SK-N-SH (cell line): ENCODE measurements around the gene SIRT2. TPM values are rescaled to one million over a fixed set of nuclear protein-coding genes. Genes with fewer than 3 reads are reported as not detected.
"Not testable (repeated sequence)": the region's sequence is repeated elsewhere in the genome, so short reads cannot be mapped to it uniquely, and the experiment has no call there.

Experiments
- CTCF ChIA-PET: fragments of 300-600, 350-600 bp; formaldehyde crosslinking; extraction: SDS; loops from one replicate; lab custom pipeline; 2021; lab: Yijun Ruan, JAX
- POLR2A ChIA-PET: fragments of 350-600 bp; sonication (Branson Sonifier 250); formaldehyde crosslinking; extraction: SDS; loops from one replicate; lab custom pipeline; 2020; ENCODE audit warnings: antibody characterized with exemption, inconsistent platforms; lab: Yijun Ruan, JAX
- DNase-seq: peaks from one replicate; pipeline ENCODE4 v3.0.0; 2012
- H2AFZ ChIP-seq: fragments of 200-600 bp; sonication (generic); 2 replicates; pipeline ENCODE4 v1.8.1; 2016; ENCODE audit warnings: antibody characterized with exemption, mild to moderate bottlenecking, low read depth
- H3F3A ChIP-seq: fragments of 200-600 bp; sonication (generic); replicated peaks from 2 replicates; pipeline ENCODE3; 2016; ENCODE audit warnings: antibody characterized with exemption, mild to moderate bottlenecking; ENCODE audit not compliant: insufficient read depth
- H3K27ac ChIP-seq, 2 experiments: fragments of 200-500 bp in 1 of 2; fragments of 200-600 bp in 1 of 2; sonication (Bioruptor generic) in 1 of 2; sonication (generic), shearing (Covaris generic) in 1 of 2; 2 replicates each; pipeline versions ENCODE4 v1.5.1 to v1.6.1; 2014 to 2016; ENCODE audit warnings: low read depth in 2 of 2, inconsistent platforms in 1 of 2, low read length in 1 of 2, mild to moderate bottlenecking in 1 of 2, mixed read lengths in 1 of 2
- H3K27me3 ChIP-seq: fragments of 200-600 bp; sonication (generic), shearing (Covaris generic); 2 replicates; pipeline ENCODE4 v1.6.1; 2016; ENCODE audit warnings: mixed run types; ENCODE audit not compliant: insufficient read depth
- H3K36me3 ChIP-seq, 2 experiments: fragments of 200-500 bp in 1 of 2; fragments of 200-600 bp in 1 of 2; sonication (Bioruptor generic) in 1 of 2; sonication (generic) in 1 of 2; replicated peaks in 1 of 2; 2 replicates each; pipeline versions ENCODE3 to v1.5.1; 2014 to 2016; ENCODE audit warnings: low read length in 1 of 2, mild to moderate bottlenecking in 1 of 2; ENCODE audit not compliant: insufficient read depth in 2 of 2, control insufficient read depth in 1 of 2
- H3K4me1 ChIP-seq, 2 experiments: fragments of 200-500 bp in 1 of 2; fragments of 200-600 bp in 1 of 2; sonication (Bioruptor generic) in 1 of 2; sonication (generic), shearing (Covaris generic) in 1 of 2; 2 replicates each; pipeline versions ENCODE4 v1.5.1 to v1.6.1; 2014 to 2016; ENCODE audit warnings: low read depth in 1 of 2, low read length in 1 of 2, mixed run types in 1 of 2; ENCODE audit not compliant: insufficient read depth in 2 of 2, control insufficient read depth in 1 of 2
- H3K4me2 ChIP-seq: fragments of 200-600 bp; sonication (generic), shearing (Covaris generic); 2 replicates; pipeline ENCODE4 v1.6.1; 2017; ENCODE audit warnings: mixed run types
- H3K4me3 ChIP-seq, 2 experiments: fragments of 200-500 bp in 1 of 2; fragments of 200-600 bp in 1 of 2; sonication (Bioruptor generic) in 1 of 2; sonication (generic), shearing (Covaris generic) in 1 of 2; 2 replicates each; pipeline versions ENCODE4 v1.5.1 to v1.8.1; 2014 to 2016; ENCODE audit warnings: low read depth in 2 of 2, inconsistent platforms in 1 of 2, low read length in 1 of 2, mild to moderate bottlenecking in 1 of 2, mixed read lengths in 1 of 2, moderate library complexity in 1 of 2
- H3K79me2 ChIP-seq: fragments of 200-600 bp; sonication (generic); 2 replicates; pipeline ENCODE4 v1.8.1; 2017; ENCODE audit warnings: mild to moderate bottlenecking; ENCODE audit not compliant: insufficient read depth
- H3K9ac ChIP-seq: fragments of 200-600 bp; sonication (generic); 2 replicates; pipeline ENCODE4 v1.6.1; 2017; ENCODE audit warnings: mixed run types
- H3K9me2 ChIP-seq: fragments of 200-600 bp; sonication (generic); 2 replicates; pipeline ENCODE4 v1.6.1; 2017; ENCODE audit warnings: mixed run types
- H3K9me3 ChIP-seq: fragments of 200-600 bp; sonication (generic); 2 replicates; pipeline ENCODE4 v1.6.1; 2017; ENCODE audit warnings: mixed run types, mild to moderate bottlenecking, moderate library complexity
- H4K20me1 ChIP-seq: fragments of 200-600 bp; sonication (generic); 2 replicates; pipeline ENCODE4 v1.6.1; 2017; ENCODE audit warnings: mild to moderate bottlenecking, mixed run types; ENCODE audit not compliant: insufficient read depth
- CHD2 ChIP-seq: fragments of 150-350 bp; IDR thresholded peaks from 2 replicates; pipeline ENCODE4 v1.6.1; 2018; ENCODE audit warnings: low read length; ENCODE audit not compliant: partially characterized antibody
- ELF1 ChIP-seq: IDR thresholded peaks from 2 replicates; pipeline ENCODE4 v1.4.0; 2012
- FOSL2 ChIP-seq: IDR thresholded peaks from 2 replicates; pipeline ENCODE4 v1.4.0; 2012; ENCODE audit warnings: low read depth, mild to moderate bottlenecking, moderate library complexity, borderline replicate concordance
- FOXM1 ChIP-seq: IDR thresholded peaks from 2 replicates; pipeline ENCODE4 v1.4.0; 2012; ENCODE audit warnings: low read depth, mild to moderate bottlenecking
- GABPA ChIP-seq: IDR thresholded peaks from 2 replicates; pipeline ENCODE4 v1.4.0; 2012; ENCODE audit warnings: low read depth, mild to moderate bottlenecking
- GATA2 ChIP-seq: sonication (generic); formaldehyde crosslinking; IDR thresholded peaks from 2 replicates; pipeline ENCODE4 v1.5.0; 2020; ENCODE audit warnings: mild to moderate bottlenecking, missing genetic modification reagents
- RFX5 ChIP-seq: IDR thresholded peaks from 2 replicates; pipeline ENCODE4 v1.6.1; 2012; ENCODE audit warnings: mild to moderate bottlenecking, improper control_type of control experiment, low read length
- RXRA ChIP-seq: IDR thresholded peaks from 2 replicates; pipeline ENCODE4 v1.4.0; 2012; ENCODE audit warnings: low read depth, mild to moderate bottlenecking, borderline replicate concordance
- WGBS: methylation state at CpG from one replicate; pipeline ENCODE4 v1.1.6; 2017; ENCODE audit warnings: low lambda C conversion rate; 5-methylcytosine and 5-hydroxymethylcytosine counted together
- polyA plus RNA-seq, 3 experiments: library from polyadenylated mRNA; depleted of rRNA; stranded (reverse); fragments of >200 nt; gene quantifications; 2 replicates each; pipeline ENCODE4 v1.2.3, GENCODE V29; 2012
- TF ChIP-seq, protein P1 (sequence below): IDR thresholded peaks from 2 replicates; pipeline ENCODE4 v1.6.1; 2012; ENCODE audit warnings: mild to moderate bottlenecking, low read depth, low read length, moderate library complexity
- TF ChIP-seq, protein P2 (sequence below): fragments of 150-350 bp; IDR thresholded peaks from 2 replicates; pipeline ENCODE4 v1.6.1; 2016; ENCODE audit warnings: mild to moderate bottlenecking, low read depth, low read length
- TF ChIP-seq, protein P3 (sequence below): IDR thresholded peaks from 2 replicates; pipeline ENCODE4 v1.4.0; 2012; ENCODE audit warnings: low read depth, borderline replicate concordance

The SIRT2 gene
- polyA plus RNA-seq, 1 of the 3 experiments (the other 2 are of a cell fraction) = 39.3 TPM

DNA sequence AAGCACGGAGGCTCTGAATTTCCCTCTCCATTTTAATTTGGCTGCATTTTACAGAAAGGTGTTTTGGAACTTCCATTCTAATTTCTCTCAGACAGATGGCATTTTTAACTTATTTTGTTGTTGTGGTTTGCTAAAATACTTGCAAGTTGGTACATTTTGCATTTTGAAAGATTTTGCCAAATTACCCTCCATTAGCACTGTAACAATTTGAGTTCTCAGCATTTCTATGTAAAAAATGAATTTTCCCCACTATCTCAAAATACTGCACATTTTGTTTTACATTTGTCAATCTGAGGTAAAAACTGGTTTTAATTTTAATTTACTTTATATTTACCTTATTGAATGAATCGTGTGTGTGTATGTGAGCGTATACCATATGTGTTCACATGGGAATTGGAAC lies 42.6 kb downstream of the SIRT2 start:
- DNase-seq = no peak
- Histone ChIP-seq H3K4me1 (peaks cover 0 to 5% of the 10 kb centered on the region in 2 experiments; a peak in 1 of 4 replicates), H3K79me2 (peaks cover 7% of the 10 kb centered on the region; the same call in 1 of the 2 replicates), H3K9me2 (no peaks in the 10 kb centered on the region), H3K27me3 (no peaks in the 10 kb centered on the region), H3K36me3 (no peaks in the 10 kb centered on the region), H3F3A (peaks cover 10% of the 10 kb centered on the region), H3K9ac (no peak overlapping the region), H3K4me3 (no peak overlapping the region), H2AFZ (no peak overlapping the region), H3K27ac (no peak overlapping the region), H3K4me2 (no peak overlapping the region), H4K20me1 (no peaks in the 10 kb centered on the region), H3K9me3 (no peaks in the 10 kb centered on the region)
- ChIA-PET CTCF (no interaction called here), POLR2A (no interaction called here)
- 92% methylated on average over 3 of the region's 3 CpGs for whole genome bisulfite sequencing
- TF ChIP-seq CHD2 (no peak), RXRA (no peak)
- TF ChIP-seq, all 33 proteins: peak for 0

DNA sequence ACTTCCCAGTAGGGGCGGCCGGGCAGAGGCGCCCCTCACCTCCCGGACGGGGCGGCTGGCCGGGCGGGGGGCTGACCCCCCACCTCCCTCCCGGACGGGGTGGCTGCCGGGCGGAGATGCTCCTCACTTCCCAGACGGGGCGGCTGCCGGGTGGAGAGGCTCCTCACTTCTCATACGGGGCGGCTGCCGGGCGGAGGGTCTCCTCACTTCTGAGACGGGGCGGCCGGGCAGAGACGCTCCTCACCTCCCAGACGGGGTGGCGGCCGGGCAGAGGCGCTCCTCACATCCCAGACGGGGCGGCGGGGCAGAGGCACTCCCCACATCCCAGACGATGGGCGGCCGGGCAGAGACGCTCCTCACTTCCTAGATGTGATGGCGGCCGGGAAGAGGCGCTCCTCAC lies 43.7 kb downstream of the SIRT2 start:
- H2AFZ ChIP-seq, H3K36me3 ChIP-seq, DNase-seq, H3K9me2 ChIP-seq, H3K4me3 ChIP-seq, H3K4me2 ChIP-seq, H4K20me1 ChIP-seq, POLR2A ChIA-PET, CTCF ChIA-PET, H3K79me2 ChIP-seq, H3K27ac ChIP-seq, H3K27me3 ChIP-seq, H3K9ac ChIP-seq, H3K9me3 ChIP-seq: not testable (repeated sequence)
- peaks cover 18% of the 10 kb centered on the region for H3F3A ChIP-seq
- H3K4me1 ChIP-seq = peaks cover 5 to 12% of the 10 kb centered on the region in 2 experiments; a peak in 1 of 4 replicates
- 92% methylated on average over 6 of the region's 37 CpGs for WGBS

DNA sequence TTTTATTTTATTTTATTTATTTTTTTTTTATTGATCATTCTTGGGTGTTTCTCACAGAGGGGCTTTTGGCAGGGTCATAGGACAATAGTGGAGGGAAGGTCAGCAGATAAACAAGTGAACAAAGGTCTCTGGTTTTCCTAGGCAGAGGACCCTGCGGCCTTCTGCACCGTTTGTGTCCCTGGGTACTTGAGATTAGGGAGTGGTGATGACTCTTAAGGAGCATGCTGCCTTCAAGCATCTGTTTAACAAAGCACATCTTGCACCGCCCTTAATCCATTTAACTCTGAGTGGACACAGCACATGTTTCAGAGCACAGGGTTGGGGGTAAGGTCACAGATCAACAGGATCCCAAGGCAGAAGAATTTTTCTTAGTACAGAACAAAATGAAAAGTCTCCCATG lies 44.5 kb downstream of the SIRT2 start:
- H3K4me3 ChIP-seq, H3K9me3 ChIP-seq, H3K79me2 ChIP-seq, H3K36me3 ChIP-seq, H3K9me2 ChIP-seq, H3K27me3 ChIP-seq, POLR2A ChIA-PET, H2AFZ ChIP-seq, H3K4me2 ChIP-seq, CTCF ChIA-PET, H4K20me1 ChIP-seq, H3K27ac ChIP-seq, H3K9ac ChIP-seq, DNase-seq: not testable (repeated sequence)
- Histone ChIP-seq H3F3A (peaks cover 20% of the 10 kb centered on the region), H3K4me1 (peaks cover 5 to 13% of the 10 kb centered on the region in 2 experiments; a peak in 1 of 4 replicates)
- 72% methylated on average over 3 of the region's 3 CpGs for WGBS

DNA sequence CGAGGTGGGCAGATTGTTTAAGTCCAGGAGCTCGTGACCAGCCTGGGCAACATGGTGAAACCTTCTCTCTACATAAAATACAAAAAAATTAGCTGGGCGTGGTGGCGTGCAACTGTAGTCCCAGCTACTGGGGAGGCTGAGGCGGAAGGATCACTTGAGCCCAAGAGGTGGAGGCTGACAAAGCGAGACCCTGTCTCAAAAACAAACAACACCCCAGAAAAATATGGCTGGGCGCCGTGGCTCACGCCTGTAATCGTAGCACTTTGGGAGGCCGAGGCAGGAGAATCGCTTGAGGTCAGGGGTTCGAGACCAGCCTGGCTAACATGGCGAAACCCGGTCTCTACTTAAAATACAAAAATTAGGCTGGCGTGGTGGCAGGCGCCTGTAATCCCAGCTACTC lies 46.2 kb downstream of the SIRT2 start:
- Histone ChIP-seq H3K9ac (peak overlapping the region; percentile 97; the same call in 1 of the 2 replicates), H2AFZ (peak overlapping the region; percentile 97), H3K4me1 (peaks cover 8 to 18% of the 10 kb centered on the region in 2 experiments; a peak in 1 of 4 replicates), H3F3A (peaks cover 20% of the 10 kb centered on the region), H3K27me3 (no peaks in the 10 kb centered on the region), H3K36me3 (peaks cover 0 to 2% of the 10 kb centered on the region in 2 experiments), H3K9me3 (no peaks in the 10 kb centered on the region), H3K27ac (peak overlapping the region; percentile 91 to 95; a peak in 3 of 4 replicates), H3K79me2 (peaks cover 17% of the 10 kb centered on the region), H3K9me2 (no peaks in the 10 kb centered on the region), H4K20me1 (peaks cover 10% of the 10 kb centered on the region), H3K4me2 (peak overlapping the region; percentile 98), H3K4me3 (peak overlapping the region; percentile 64 to 87; a peak in 3 of 4 replicates)
- ChIA-PET CTCF (interaction anchor here (1.3 to 3.3 kb wide), 2 partner anchors 16 to 34 kb away, joined by 7 to 15 read pairs; no protein-coding TSS in a partner anchor), POLR2A (no interaction called here)
- no peak for DNase-seq
- WGBS = 84% methylated on average over 17 of the region's 17 CpGs
- TF ChIP-seq GABPA = no peak
- TF ChIP-seq, protein P1, sequence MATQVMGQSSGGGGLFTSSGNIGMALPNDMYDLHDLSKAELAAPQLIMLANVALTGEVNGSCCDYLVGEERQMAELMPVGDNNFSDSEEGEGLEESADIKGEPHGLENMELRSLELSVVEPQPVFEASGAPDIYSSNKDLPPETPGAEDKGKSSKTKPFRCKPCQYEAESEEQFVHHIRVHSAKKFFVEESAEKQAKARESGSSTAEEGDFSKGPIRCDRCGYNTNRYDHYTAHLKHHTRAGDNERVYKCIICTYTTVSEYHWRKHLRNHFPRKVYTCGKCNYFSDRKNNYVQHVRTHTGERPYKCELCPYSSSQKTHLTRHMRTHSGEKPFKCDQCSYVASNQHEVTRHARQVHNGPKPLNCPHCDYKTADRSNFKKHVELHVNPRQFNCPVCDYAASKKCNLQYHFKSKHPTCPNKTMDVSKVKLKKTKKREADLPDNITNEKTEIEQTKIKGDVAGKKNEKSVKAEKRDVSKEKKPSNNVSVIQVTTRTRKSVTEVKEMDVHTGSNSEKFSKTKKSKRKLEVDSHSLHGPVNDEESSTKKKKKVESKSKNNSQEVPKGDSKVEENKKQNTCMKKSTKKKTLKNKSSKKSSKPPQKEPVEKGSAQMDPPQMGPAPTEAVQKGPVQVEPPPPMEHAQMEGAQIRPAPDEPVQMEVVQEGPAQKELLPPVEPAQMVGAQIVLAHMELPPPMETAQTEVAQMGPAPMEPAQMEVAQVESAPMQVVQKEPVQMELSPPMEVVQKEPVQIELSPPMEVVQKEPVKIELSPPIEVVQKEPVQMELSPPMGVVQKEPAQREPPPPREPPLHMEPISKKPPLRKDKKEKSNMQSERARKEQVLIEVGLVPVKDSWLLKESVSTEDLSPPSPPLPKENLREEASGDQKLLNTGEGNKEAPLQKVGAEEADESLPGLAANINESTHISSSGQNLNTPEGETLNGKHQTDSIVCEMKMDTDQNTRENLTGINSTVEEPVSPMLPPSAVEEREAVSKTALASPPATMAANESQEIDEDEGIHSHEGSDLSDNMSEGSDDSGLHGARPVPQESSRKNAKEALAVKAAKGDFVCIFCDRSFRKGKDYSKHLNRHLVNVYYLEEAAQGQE = no peak
- TF ChIP-seq, protein P2, sequence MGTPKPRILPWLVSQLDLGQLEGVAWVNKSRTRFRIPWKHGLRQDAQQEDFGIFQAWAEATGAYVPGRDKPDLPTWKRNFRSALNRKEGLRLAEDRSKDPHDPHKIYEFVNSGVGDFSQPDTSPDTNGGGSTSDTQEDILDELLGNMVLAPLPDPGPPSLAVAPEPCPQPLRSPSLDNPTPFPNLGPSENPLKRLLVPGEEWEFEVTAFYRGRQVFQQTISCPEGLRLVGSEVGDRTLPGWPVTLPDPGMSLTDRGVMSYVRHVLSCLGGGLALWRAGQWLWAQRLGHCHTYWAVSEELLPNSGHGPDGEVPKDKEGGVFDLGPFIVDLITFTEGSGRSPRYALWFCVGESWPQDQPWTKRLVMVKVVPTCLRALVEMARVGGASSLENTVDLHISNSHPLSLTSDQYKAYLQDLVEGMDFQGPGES = no peak
- no peak for TF ChIP-seq FOSL2
- no peak for TF ChIP-seq FOXM1
- no peak for TF ChIP-seq ELF1
- no peak for TF ChIP-seq GATA2 (CRISPR knock-in tag)
- TF ChIP-seq, protein P3, sequence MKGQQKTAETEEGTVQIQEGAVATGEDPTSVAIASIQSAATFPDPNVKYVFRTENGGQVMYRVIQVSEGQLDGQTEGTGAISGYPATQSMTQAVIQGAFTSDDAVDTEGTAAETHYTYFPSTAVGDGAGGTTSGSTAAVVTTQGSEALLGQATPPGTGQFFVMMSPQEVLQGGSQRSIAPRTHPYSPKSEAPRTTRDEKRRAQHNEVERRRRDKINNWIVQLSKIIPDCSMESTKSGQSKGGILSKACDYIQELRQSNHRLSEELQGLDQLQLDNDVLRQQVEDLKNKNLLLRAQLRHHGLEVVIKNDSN = no peak
- TF ChIP-seq RFX5 = no peak
